Non-pigmented ciliary epithelial cell (primary cell): ENCODE data around the gene LYPLAL1.
A peak's percentile ranks its signal among the peaks of the same experiment; 100 is the strongest.
"Not testable (repeated sequence)": the region's sequence is repeated elsewhere in the genome, so short reads cannot be mapped to it uniquely, and the experiment has no call there.

Source experiments
- DNase-seq: peaks from one replicate; pipeline ENCODE4 v3.0.0-alpha.2; 2010; ENCODE audit warnings: low read depth

The LYPLAL1 gene

GRCh38 chr1:219163401-219163954 lies 10.2 kb upstream of the LYPLAL1 start:
- DNase-seq = no peak

DNA sequence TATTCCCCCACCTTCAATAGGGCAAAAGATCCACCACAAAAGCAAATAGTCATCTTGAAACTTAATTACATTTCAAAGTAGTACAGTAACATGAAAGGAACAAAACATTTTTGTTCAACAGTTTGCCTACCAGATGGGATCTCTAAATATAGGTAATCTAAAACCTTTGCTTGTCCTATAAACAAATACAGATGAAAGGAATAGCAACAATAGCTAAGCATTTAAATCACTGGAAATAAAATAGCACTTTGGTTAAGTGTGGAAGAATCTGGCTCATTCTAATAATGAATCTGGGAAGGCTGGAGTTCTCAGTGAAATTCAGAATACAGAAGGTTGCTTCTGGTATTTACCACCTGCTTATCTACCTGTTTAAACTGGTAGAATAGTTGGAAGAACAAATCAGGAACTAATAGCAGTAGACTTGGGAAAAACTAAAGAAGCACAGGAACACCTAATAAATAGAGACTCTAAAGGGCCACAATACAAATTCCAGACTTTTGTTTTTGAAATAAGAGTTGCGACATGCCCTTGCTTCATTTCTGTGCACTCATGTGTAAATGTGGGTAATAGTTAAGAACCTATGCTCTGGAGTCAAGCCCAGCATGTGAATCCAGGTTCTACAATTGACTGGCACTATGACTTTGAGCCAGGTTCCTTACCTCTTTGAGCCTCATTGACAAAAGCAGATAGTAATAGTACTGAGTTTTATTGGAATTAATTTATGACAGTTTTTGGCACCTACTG lies 2.3 kb upstream of the LYPLAL1 start:
- DNase-seq = no peak

DNA sequence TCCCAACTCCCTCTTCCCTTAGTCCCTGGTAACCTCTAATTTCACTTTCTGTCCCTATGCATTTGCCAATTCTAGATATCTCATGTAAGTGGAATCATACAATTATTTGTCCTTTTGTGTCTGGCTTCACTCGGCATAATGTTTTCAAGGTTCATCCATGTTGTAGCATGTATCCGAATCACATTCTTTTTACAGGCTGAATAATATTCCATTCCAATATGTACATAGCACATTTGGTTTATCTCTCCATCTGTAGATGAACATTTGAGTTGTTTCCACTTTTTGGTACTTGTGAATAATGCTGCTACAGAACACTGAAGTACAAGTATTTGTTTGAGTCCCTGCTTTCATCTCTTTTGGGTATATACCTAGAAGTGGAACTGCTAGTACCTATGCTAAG lies 857 bp upstream of the LYPLAL1 start:
- DNase-seq = no peak

- no peak for DNase-seq
Observed at GRCh38 chr1:219173434-219173757, 282 bp upstream of the LYPLAL1 start.

GRCh38 chr1:219174460-219175211 lies 958 bp downstream of the LYPLAL1 start:
- DNase-seq = peak; percentile 80

DNA sequence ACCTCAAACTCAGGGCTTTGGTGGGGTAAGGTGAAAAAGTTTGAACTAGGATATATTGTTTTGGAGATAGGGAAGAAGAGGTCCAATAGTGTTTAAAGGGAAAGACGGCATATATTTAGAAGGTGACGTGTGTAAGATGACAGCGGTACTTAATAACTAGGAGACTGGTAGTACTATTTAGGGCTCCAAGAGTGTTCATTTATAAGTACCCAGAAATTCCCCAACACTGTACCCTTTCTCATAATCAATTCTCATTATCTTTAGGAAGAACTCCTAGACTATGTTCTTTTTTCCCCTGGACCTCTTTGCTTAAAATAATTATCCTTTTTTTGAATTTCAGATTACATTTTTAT lies 1.5 kb downstream of the LYPLAL1 start:
- no peak for DNase-seq

GRCh38 chr1:219176168-219176567 lies 2.5 kb downstream of the LYPLAL1 start:
- DNase-seq = no peak

DNA sequence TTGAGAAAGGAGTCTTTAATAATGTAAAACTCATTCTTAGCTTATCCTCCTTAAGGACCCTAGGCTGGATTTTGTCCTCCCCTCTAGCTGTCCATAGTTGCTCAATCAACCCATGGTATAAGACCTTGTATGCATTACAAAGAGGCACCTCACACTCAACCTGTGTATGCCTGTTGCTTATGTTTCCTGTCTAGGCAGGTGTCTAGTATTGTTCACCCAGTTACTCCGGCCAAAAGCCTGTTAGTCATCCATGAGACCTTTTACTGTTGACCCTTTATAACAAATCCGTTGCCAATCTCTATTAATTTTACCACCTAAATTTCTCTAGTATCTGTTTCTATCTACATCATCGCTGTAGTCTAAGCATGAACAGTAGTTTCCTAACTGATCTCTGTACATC lies 3.7 kb downstream of the LYPLAL1 start:
- no peak for DNase-seq

DNA sequence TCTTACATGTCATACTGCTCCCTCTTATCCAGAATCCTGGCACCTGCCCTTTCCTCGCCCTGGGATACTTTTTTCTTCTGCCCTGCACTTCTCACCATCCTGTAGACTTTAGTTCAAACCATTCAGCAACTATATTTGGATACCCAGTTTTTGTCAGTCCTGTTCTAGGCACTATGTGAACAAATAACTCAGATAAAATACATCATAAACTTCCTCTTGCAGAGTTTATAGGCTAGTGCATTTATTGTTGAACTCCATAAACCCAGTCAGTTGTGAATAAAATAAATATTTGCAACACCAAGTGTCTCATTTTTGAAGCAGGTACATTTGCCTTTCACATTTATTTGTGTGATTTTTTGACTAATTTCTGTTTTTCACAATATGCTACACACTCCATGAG lies 4.3 kb downstream of the LYPLAL1 start:
- DNase-seq = no peak

GRCh38 chr1:219179293-219179692 lies 5.6 kb downstream of the LYPLAL1 start:
- no peak for DNase-seq

- no peak for DNase-seq
Observed at GRCh38 chr1:219184337-219184736, 10.7 kb downstream of the LYPLAL1 start.

DNA sequence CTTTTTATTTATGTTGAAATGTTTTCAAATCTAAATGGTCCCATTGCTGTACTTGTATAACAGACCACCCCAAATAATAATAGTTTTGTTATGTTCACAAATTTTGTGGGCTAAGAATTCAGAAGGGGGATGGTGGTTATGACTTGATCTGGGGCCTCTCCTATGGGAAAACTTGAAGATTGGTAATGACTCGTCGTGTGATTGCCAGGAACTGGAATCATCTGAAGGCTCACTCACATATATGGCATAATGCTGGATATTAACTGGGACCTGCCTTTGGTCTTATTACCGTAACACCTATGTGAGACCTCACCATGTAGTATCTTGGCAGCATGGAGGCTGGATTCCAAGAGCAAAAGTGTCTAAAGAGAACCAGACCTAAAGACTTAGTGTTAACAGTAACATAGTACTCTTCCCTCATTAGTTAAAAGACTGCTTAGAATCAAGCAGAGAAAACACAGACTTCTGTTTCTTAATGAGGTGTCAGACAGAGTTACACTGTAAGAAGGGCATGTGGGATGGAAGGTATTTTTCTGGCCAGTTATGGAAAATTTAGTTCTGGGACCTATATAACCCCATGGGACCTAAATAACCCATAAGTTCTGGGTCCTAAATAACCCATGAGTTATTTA lies 11.9 kb downstream of the LYPLAL1 start:
- no peak for DNase-seq

- DNase-seq = no peak
Observed at GRCh38 chr1:219188331-219188803, 14.7 kb downstream of the LYPLAL1 start.

DNA sequence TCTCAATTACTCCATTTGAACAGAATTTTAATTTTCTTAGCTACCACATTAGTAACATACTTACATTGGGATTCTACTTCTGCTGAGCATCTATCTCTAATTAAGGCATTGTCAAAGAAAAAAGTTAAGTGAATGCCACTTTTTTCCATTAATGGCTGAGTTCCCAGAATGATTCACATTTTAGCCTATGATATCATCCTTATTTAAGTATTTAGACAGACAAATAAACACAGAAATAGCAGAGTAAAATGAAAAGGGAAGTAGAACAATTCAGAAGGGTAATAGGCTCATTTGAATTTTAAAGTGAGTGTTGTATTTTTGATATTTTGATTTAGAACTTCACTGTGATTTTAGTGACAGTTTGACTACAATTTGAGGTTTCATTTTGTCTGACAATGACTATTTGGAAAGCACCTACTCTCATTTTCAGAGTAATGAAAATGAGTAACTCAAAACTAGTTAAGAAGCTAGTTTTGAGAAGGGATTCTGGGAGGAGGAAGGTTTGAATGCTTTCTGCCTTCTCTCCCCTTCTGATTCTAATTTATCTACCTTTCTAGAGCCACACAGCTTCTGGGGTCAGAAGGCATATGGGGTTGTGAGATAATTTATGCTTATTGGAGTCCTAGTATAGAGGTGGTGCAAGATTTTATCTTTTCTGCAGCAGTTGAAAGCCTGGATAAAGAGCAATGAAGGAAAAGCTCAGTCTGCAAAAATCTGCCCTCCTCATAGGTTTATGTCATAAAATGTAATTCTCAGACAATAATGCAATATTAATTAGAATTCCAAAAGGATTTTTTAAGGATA lies 15.5 kb downstream of the LYPLAL1 start:
- DNase-seq = no peak

DNA sequence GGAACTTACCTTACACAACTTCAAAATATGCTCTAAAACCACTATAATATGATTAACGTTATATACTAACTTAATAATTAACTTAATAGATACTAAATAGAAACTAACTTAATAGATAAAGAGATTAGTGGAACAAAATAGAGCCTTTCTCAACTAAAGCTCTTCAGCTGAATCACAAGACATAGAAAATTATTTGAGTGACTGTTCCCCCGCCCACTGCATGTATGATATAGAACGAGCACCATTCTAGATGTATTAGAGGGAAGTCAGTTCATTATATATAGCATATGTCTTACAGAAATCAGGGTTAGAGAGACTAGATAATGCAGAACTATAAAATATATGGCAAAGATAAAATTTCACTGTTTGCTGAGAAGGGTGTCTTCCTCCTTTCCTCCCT lies 16.3 kb downstream of the LYPLAL1 start:
- no peak for DNase-seq

- DNase-seq = no peak
Observed at GRCh38 chr1:219190605-219191004, 16.9 kb downstream of the LYPLAL1 start.

- not testable (repeated sequence) for DNase-seq
Observed at GRCh38 chr1:219195833-219196232, 22.2 kb downstream of the LYPLAL1 start.

DNA sequence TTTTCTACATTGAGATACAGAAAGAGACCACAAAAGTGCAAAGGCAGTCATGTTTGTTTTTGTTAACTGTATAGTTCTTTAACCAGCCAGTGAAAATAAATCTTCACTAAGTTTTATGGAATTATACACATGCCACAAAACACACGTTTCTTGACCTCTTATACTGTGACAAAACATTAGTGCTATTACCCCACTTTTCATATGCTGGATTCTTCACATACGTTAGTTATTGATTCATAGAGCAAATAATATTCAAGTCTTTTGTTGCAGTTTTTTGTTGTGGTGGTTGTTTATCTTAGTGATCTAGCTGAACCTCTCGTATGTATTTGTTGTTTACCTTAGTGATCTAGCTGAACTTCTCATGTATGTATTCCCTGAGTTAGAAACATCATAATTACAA lies 28.0 kb downstream of the LYPLAL1 start:
- no peak for DNase-seq

GRCh38 chr1:219202567-219202966 lies 28.9 kb downstream of the LYPLAL1 start:
- no peak for DNase-seq

DNA sequence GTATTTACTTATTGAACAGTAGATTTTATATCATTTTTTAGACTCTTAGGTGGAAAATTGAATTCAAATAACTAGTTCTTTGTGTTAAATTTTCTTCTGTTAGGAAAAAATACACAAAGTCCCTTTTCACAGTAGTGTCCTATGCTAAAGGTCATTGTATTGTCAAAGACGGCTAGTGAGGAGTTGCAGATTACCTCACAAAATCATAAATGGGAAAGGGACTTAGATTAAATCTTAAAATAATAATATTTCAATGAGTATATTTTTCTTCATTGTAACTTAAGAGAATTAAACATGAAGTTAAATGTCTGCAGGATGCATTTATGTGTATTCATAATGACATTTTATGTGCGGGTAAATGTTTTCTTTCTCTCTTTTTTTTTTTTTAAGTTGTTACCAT lies 32.7 kb downstream of the LYPLAL1 start:
- no peak for DNase-seq

DNA sequence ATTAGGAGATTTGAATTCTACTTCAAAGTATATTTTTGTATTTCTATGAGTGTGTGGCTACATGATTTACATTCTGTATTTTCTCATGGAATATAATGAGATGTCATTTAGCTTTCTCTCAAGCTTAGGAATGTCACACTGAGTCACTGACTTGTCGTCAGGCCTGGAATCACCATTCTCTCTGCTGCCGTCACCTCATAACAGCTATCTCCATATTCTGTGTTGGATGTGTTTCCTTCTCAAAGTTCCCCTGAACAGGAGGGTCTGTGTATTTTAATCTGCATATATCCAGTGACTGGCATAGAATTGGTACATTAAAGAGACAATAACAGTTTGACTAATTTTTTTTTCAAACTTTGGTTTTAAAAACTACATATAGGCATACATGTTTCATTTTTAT lies 35.9 kb downstream of the LYPLAL1 start:
- no peak for DNase-seq

- no peak for DNase-seq
Observed at GRCh38 chr1:219210067-219210466, 36.4 kb downstream of the LYPLAL1 start.
